Measurements from ENCODE around the gene HSD17B14.

DNA sequence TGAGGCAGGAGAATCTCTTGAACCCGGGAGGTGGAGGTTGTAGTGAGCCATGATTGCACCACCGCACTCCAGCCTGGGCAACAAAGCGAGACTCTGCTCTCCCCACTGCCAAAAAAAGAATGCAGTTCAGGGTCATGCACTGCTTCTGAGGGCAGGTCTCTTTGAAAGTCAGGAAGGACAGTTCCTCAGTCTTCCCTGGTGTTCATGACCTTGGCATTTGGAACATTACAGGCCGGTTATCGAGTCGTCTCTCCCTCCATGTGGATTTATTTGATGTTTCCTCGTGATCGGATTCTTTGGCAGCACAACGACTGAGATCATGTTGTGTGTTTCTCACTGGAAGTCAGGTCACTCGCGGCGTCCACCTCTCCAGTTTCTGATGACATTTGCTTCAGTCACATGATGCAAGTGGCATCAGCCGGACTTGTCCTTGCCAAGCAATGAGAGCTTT lies 63.8 kb downstream of the HSD17B14 start:
- TF ChIP-seq TAF1 (IDR thresholded peaks at IDR 0.05; ENCODE audit: borderline replicate concordance, low read depth, low read length): no peak
- TF ChIP-seq POLR2A (IDR thresholded peaks at IDR 0.05; ENCODE audit: low read depth, low read length): no peak

Measured in GM12892 (cell line).